ENCODE data around the gene SIRPA. TPM values are rescaled to one million over a fixed set of nuclear protein-coding genes. Genes with fewer than 3 reads are reported as not detected.

Gene SIRPA
- total RNA-seq, 1 experiment from 2014 or later, result 6.0 TPM

DNA sequence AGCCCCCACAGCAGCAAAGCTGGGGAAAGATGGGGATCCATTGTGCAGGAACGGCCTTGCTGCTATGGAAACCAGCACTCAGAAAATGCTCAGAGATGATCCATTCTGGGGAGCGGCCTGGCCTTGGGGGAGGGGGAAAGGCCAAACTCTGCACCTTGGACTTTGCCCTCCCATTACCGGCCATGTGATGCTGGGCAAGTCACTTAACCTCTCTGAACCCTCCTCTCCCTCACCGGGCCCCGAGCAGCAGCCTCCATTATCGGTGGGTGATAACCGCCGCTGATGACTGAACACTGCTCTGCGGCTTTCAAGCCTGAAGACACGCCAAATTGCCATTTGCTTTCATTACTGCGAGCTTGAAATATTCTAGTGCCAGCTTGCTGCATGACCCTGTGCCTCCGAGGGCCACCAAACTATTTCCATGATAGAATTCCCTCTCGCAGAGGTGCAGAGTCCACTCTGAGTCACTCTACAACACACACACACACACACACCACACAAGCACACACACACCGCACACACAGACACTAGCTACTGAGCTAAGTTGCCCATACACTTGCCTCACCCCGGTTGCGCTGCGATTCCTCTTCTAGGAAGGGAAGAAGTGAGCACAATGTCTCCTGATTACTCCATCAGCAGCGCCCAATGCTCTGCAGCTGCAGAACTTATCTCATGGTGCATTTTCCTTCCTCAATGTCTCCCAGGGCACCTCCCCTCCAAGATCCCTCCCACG, 20.6 kb upstream of the SIRPA start:
- no peak overlapping the region for H3K27ac Mint-ChIP-seq

More for the DNA sequence above, 20.6 kb upstream of the SIRPA start:
- Histone ChIP-seq H2BK12ac (ENCODE audit: insufficient read length, low read depth, low read length) (no peak overlapping the region), H3K4me2 (ENCODE audit: insufficient read depth, insufficient read length, low read length) (no peak overlapping the region), H4K8ac (replicated peaks; ENCODE audit: insufficient read length, low read depth, low read length) (no peak overlapping the region), H3K18ac (ENCODE audit: insufficient read length, low read depth, low read length) (no peak overlapping the region), H2AFZ (ENCODE audit: low read length) (no peak overlapping the region), H3K23me2 (ENCODE audit: insufficient read length, low read depth, low read length, poor library complexity, severe bottlenecking) (no peaks in the 10 kb centered on the region), H2AK5ac (ENCODE audit: insufficient read length, low read length) (no peak overlapping the region), H2BK15ac (ENCODE audit: low read depth, low read length) (no peak overlapping the region), H3K14ac (ENCODE audit: insufficient read depth, low read length) (no peak overlapping the region; the same call in 1 of the 2 replicates), H4K5ac (ENCODE audit: insufficient read length, low read depth, low read length) (no peak overlapping the region), H3K4ac (ENCODE audit: low read depth, low read length) (no peak overlapping the region), H3K9ac (ENCODE audit: extremely low read depth, insufficient read length, low read length) (no peak overlapping the region), H3K79me2 (ENCODE audit: insufficient read depth, low read length) (no peaks in the 10 kb centered on the region), H3T11ph (ENCODE audit: low read length) (no peak overlapping the region), H3K9me3 (ENCODE audit: control insufficient read depth, low read depth, low read length) (no peaks in the 10 kb centered on the region), H3K27me3 (ENCODE audit: insufficient read depth, low read length) (no peaks in the 10 kb centered on the region), H3K23ac (ENCODE audit: insufficient read length, low read depth, low read length) (no peak overlapping the region), H3K27ac (ENCODE audit: insufficient read length, low read depth, low read length) (no peak overlapping the region), H3K4me1 (ENCODE audit: insufficient read depth, low read length) (no peaks in the 10 kb centered on the region), H3K79me1 (ENCODE audit: insufficient read depth, low read depth, low read length, poor library complexity, severe bottlenecking) (no peaks in the 10 kb centered on the region), H2BK120ac (ENCODE audit: low read depth, low read length, poor library complexity, severe bottlenecking) (no peak overlapping the region), H2BK20ac (ENCODE audit: low read depth, low read length, poor library complexity, severe bottlenecking) (no peak overlapping the region), H4K20me1 (ENCODE audit: control insufficient read depth, insufficient read depth, insufficient read length) (no peaks in the 10 kb centered on the region), H3K56ac (ENCODE audit: insufficient read length, low read depth, low read length) (no peak overlapping the region), H4K91ac (ENCODE audit: insufficient read length, low read depth, low read length) (no peak overlapping the region), H2BK5ac (ENCODE audit: insufficient read length, low read length) (no peak overlapping the region)
- peaks cover 4% of the 10 kb centered on the region for H3K27me3 Mint-ChIP-seq (ENCODE audit: low read depth)
- H3K9me3 Mint-ChIP-seq, result peaks cover 0 to 6% of the 10 kb centered on the region in 2 experiments; a peak in 3 of 5 replicates
- H3K36me3 Mint-ChIP-seq (ENCODE audit: insufficient read depth in 1 of 3, low read depth in 3 of 3), result no peaks in the 10 kb centered on the region
- WGBS (ENCODE audit: extremely low coverage, insufficient read length, low lambda C conversion rate), result no CpG with 5 or more reads among the region's 19 CpGs
- DNase-seq, result no peak
- H3K4me3 Mint-ChIP-seq, result no peak overlapping the region
- peaks cover 2 to 17% of the 10 kb centered on the region in 2 experiments; a peak in 2 of 4 replicates for H3K4me1 Mint-ChIP-seq
- TF ChIP-seq CTCF (conservative IDR thresholded peaks at IDR 0.05), result no peak

Data from H9 (cell line).